MV-4-11 (cell line): ENCODE data around the gene LSM2.
"Not testable (repeated sequence)": the region's sequence is repeated elsewhere in the genome, so short reads cannot be mapped to it uniquely, and the experiment has no call there.

Experiments used
- DNase-seq: peaks from one replicate; lab custom pipeline; 2025; lab: John Stamatoyannopoulos, UW

The LSM2 gene

DNA sequence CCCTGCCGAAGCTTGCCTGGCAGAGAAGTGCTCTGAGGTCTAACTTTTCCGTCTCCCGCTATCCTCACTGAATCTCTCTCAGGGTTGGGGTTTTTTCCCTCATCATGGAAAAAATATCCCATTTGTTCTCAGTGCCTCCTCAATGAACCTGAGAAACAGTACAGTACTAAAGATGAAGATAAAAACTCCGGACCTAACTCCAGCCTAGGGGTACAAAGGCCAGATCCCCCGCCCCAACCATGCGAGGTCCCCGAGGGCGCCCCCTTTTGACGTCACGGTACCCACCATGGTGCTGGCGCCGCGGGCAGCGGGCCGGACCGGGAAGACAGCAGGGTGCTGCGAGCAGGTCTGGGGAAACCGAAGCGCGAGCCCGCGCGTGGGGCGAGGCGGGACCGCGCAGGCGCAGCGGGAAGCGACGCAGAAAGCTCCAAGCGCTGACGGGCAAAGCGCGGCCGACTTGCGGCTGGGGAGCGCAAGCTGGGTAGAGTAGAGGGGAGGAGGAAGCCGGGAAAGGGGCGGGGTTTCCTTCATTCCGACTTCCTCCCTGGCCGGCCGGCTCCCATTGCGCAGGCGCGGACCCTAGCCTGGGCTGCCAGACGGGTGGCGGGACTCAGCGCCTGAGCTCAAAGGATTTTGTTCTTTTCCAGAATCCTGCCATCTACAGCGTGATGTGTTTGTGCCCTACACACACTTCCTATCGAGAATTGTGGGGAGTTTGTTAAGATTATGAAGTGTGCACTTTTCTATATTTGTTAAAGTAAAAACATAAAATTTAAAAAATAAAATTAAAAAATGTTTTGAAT lies at the start of gene LSM2:
Gene LSM2, minus strand, starts transcription at position 497 of the 803 bp plus-strand sequence. Its CDS starts 209 bp downstream, at position 288.
- DNase-seq = peak; percentile 95

- not testable (repeated sequence) for DNase-seq
These were observed 45.4 kb upstream of the LSM2 start for GRCh38 chr6:31851980-31852718.

- DNase-seq = no peak
These were observed 44.7 kb upstream of the LSM2 start for GRCh38 chr6:31851485-31851832.

DNA sequence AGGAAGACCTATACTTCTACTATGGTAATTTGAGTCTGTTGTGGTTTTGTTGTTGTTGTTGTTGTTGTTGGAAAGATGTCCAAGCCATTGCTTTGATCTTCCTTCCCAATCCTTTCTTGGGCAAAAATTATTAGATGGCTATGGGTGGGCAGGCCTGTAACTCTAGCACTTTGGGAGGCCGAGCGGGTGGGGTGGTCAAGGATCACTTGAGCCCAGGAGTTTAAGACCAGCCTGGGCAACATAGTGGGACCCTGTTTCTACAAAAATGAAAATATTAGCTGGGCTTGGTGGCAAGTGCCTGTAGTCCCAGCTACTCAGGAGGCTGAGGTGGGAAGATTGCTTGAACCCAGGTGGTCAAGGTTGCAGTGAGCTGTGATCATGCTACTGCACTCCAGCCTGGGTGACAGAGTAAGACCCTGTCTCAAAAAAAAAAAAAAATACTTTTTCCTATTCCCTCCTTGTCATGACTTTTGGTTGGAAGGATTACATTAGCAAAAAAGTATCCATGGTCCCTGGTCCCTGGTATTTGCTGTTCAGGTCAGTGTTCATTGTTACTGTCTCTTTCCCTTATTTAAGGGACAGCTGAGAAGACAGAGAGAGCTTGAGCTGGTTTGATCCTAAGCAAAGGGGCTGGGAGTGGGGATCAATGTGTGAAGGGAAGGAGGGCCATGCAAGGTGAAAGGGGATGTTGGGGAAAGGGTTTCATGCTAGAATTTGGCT lies 44.2 kb upstream of the LSM2 start:
- no peak for DNase-seq

DNA sequence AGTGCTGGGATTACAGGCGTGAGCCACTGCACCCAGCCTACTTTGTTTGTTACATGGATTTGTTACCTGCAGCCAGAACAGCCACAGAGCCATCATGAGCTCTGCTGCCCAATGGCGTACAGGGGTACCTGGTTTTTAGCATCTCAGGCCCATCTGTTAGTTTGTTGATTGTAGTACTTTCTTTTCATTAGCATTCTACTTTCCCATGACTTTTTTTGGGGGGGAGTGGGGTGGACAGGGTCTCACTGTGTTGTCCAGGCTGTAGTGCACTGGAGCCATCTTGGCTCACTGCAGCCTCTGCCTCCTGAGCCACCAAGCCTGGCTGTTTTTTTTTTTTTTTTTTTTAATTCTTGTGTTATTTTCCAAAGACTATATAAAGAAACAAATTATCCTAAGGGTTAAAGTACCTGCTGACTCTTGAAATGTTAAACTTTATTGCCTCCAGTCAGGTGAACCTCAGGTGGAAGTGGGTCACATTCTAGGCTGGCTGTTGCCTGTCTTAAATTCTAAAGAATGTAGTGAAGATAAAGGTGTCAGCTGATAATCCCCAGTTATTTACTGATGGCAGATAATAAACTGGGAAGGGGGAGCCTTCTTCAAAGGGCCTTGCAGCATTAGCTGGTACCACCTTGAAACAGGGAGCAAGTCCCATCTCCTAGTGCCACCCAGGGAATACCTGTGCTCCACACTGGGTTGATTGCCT lies 40.7 kb upstream of the LSM2 start:
- DNase-seq = no peak

GRCh38 chr6:31844507-31844906 lies 37.7 kb upstream of the LSM2 start:
- DNase-seq = no peak

DNA sequence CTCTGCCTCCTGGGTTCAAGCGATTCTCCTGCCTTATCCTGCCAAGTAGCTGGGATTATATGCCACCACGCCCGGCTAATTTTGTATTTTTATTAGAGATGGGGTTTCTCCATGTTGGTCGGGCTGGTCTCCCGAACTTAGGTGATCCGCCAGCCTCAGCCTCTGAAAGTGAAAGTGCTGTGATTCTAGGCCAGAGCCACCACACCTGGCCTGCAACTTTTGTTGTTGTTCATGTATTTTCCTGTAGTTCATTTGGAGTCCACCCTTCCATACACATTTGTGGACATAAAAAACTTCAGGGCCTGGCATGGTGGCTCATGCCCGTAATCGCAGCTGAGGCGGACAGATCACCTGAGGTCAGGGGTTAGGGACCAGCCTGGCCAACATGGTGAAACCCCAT lies 35.3 kb upstream of the LSM2 start:
- DNase-seq = no peak

- DNase-seq = not testable (repeated sequence)
These were observed 33.0 kb upstream of the LSM2 start for GRCh38 chr6:31839779-31840126.

DNA sequence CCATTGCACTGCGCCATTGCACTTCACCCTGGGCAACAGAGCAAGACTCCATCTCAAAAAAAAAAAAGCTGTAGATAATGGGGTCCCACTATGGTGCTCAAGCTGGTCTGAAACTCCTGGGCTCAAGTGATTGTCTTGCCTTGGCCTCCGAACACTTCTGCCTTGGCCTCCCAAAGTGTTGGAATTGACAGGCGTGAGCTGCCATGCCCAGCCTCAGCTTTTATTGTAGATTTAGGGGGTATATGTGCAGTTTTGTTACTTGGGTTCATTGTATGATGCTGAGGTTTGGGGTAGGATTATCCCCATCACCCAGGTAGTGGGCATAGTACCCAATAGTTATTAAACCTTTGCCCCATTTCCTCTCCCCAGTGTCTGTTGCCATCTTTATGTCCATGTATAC lies 32.2 kb upstream of the LSM2 start:
- no peak for DNase-seq

GRCh38 chr6:31838114-31838553 lies 31.4 kb upstream of the LSM2 start:
- not testable (repeated sequence) for DNase-seq

GRCh38 chr6:31837369-31838113 lies 30.8 kb upstream of the LSM2 start:
- peak; percentile 11 for DNase-seq

DNA sequence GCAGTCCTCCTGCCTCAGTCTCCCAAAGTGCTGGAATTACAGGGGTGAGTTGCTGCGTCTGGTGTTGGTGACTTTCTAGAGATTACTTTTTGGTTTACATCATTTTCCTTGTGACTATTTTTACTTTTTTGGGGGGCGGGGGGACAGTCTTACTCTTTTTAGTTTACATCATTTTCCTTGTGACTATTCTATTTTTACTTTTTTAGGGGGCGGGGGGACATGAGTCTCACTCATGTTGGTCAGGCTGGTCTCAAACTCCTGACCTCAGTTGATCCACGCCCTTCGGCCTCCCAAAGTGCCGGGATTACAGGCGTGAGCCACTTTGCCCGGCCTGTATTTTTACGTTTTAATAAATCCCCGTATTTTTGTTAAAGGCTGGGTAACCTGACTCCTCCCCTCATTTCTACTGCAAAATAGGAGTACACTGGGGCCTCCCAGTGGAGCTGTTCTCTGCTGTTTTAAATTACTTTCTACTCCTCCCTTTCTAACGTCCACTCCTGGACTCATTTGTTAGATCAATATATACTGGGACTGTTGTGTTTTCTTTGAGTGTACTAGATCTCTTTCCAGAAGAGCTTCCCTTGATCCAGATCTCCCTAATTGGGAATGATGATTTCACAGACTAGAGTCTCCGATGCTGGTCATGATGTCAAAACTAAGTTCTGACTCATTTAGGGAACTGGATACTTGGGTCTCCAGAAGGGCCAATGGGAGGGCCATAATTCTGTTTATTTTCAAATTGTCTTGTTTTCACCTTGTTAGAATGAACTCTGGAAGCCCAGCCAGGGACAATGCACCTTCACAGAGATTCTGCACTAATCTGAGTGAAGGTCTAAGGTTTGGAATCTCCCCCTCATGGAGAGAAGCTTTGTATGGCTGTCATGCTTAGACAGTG lies 30.0 kb upstream of the LSM2 start:
- DNase-seq = peak; percentile 47

GRCh38 chr6:31836047-31836473 lies 29.3 kb upstream of the LSM2 start:
- no peak for DNase-seq

GRCh38 chr6:31834367-31835250 lies 27.8 kb upstream of the LSM2 start:
- peak; percentile 76 for DNase-seq

DNA sequence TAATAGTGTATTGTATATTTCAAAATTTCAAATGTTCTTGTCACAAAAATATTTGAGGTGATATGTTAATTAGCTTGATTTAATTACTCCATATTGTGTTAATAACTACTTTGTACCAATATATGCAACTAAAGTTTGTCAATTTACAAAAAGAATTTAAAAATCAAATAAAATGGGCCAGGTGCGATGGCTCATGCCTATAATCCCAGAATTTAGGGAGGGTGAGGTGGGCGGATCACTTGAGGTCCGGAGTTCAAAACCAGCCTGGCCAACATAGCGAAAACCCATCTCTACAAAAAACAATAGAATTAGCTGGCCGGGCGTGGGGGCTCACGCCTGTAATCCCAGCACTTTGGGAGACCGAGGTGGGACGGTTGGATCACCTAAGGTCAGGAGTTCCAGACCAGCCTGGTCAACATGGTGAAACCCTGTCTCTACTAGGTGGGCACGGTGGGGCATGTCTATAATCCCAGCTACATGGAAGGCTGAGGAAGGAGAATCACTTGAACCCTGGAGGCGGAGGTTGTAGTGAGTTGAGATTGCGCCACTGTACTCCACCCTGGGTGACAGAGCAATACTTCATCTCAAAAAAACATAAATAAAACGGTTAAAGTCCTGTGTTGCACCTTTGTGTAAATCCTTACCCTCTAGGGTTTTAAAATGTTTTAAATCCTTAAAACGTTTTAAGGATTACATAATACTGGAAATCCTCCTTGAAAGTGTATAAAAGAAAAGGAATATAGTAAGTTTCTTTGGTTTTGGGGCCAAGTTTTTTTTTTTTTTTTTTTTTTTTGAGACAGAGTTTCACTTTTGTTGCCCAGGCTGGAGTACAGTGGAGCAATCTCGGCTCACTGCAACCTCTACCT lies 24.8 kb upstream of the LSM2 start:
- peak; percentile 35 for DNase-seq

DNA sequence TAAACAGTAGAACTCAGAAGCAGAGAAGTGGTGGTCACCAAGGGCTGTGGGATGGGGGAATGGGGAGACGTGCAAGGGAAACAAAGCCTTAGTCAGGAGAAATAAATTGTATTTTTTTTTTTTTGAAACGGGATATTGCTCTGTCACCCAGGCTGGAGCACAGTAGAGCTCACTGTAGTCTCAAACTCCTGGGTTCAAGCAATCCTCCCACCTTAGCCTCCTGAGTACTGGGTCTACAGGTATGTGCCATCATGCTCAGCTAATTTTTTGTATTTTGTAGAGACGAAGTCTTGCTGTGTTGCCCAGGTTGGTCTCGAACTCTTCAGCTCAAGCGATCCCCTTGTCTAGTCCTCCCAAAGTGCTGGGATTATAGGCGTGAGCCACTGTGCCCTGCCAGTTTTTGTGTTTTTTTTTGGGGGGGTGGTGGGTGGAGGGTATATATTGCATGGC lies 24.1 kb upstream of the LSM2 start:
- no peak for DNase-seq

DNA sequence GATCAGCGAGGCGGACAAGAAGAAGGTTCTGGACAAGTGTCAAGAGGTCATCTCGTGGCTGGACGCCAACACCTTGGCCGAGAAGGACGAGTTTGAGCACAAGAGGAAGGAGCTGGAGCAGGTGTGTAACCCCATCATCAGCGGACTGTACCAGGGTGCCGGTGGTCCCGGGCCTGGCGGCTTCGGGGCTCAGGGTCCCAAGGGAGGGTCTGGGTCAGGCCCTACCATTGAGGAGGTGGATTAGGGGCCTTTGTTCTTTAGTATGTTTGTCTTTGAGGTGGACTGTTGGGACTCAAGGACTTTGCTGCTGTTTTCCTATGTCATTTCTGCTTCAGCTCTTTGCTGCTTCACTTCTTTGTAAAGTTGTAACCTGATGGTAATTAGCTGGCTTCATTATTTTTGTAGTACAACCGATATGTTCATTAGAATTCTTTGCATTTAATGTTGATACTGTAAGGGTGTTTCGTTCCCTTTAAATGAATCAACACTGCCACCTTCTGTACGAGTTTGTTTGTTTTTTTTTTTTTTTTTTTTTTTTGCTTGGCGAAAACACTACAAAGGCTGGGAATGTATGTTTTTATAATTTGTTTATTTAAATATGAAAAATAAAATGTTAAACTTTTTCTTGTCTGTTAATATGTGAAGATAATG lies 23.0 kb upstream of the LSM2 start:
- peak; percentile 56 for DNase-seq
